ENCODE data around the gene CAMSAP1.

CAMSAP1 gene

DNA sequence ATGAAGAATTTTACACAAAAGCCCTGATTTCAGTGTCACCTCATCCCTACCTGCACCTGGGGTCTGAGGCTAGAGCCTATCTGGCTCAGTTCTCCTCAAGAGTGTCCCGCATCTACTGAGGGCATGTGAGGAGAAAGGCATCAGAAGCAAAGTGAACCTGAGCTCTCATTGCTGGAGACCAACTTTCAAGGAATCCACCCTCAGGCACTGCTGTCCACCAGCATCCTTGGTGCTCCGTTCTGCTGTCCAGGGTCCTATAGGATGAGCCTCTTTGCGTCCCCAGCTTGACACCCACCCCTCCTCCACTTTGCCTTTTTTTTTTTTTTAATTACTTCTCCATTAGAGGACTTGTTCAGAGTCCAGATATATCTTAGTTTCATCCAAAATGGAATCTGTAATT lies 49.5 kb downstream of the CAMSAP1 start:
- DNase-seq (ENCODE audit: low read depth): no peak
- TF ChIP-seq, protein P1, sequence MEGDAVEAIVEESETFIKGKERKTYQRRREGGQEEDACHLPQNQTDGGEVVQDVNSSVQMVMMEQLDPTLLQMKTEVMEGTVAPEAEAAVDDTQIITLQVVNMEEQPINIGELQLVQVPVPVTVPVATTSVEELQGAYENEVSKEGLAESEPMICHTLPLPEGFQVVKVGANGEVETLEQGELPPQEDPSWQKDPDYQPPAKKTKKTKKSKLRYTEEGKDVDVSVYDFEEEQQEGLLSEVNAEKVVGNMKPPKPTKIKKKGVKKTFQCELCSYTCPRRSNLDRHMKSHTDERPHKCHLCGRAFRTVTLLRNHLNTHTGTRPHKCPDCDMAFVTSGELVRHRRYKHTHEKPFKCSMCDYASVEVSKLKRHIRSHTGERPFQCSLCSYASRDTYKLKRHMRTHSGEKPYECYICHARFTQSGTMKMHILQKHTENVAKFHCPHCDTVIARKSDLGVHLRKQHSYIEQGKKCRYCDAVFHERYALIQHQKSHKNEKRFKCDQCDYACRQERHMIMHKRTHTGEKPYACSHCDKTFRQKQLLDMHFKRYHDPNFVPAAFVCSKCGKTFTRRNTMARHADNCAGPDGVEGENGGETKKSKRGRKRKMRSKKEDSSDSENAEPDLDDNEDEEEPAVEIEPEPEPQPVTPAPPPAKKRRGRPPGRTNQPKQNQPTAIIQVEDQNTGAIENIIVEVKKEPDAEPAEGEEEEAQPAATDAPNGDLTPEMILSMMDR (IDR thresholded peaks at IDR 0.05; ENCODE audit: control insufficient read depth, extremely low read depth, insufficient read depth): no peak
- no peak overlapping the region for H3K4me3 ChIP-seq (ENCODE audit: low read depth, low read length)

DNA sequence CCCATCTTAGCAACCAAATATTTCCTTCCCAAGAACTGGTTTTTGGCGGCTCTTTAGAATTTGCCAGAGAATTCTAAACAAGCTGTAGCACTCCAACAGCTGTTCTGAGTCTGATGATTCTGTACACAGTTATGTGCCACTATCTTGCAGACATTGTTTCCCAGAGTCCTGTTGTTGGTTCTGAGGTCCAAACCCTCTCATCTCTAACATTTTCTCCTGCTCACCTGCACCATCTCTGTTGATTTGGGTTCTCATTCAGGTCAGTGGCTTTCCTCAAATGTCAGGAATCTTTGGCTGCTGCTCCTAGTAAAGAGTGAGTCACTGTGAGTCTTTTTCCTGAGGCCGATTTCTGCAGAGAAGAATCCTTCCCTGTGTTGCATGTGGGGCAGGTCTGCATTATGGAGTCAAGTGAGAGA lies 50.0 kb downstream of the CAMSAP1 start:
- no peak overlapping the region for H3K4me3 ChIP-seq (ENCODE audit: low read depth, low read length)
- DNase-seq (ENCODE audit: low read depth): no peak
- TF ChIP-seq, protein P1 (IDR thresholded peaks at IDR 0.05; ENCODE audit: control insufficient read depth, extremely low read depth, insufficient read depth): no peak

DNA sequence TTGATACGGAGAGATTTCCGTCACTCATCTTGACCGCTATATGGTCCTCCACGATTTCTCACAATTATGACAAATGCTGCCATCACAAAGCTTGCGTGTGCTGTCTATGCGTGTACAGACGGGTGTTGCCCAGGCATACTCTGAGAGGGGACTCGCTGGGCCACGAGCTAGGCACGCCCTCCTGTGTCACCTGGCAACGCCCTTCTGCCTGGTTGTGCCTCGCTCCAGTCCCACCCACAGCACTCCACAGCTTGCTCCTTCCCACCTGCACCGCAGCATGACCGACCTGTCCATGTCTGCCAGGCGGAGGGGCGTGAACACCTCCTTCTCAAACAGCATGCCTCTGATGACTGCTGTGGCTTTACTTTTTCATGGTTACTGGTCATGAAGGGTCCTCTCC lies 55.6 kb downstream of the CAMSAP1 start:
- H3K4me3 ChIP-seq (ENCODE audit: low read depth, low read length): no peak overlapping the region
- TF ChIP-seq, protein P1 (IDR thresholded peaks at IDR 0.05; ENCODE audit: control insufficient read depth, extremely low read depth, insufficient read depth): no peak
- no peak for DNase-seq (ENCODE audit: low read depth)

DNA sequence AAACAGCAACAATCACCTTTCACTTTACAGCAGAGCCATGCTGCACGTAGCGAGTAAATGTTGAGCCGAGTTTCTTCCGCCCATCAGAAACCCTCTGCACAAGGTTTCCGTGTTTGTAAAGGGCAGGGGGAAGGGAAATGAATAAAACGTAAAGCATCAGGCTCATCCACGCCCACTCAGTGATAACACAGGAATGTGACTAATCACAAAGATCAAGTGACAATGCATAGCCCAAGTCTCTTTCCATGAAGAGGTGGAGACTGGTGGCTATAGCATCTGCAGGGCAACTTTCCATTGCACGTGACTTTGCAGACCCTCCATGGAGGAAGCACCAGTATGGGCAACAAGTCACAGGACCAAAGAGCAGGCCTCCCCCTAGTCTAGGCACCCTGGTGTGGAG lies 56.6 kb downstream of the CAMSAP1 start:
- no peak overlapping the region for H3K4me3 ChIP-seq (ENCODE audit: low read depth, low read length)
- DNase-seq (ENCODE audit: low read depth): no peak
- TF ChIP-seq, protein P1 (IDR thresholded peaks at IDR 0.05; ENCODE audit: control insufficient read depth, extremely low read depth, insufficient read depth): no peak

DNA sequence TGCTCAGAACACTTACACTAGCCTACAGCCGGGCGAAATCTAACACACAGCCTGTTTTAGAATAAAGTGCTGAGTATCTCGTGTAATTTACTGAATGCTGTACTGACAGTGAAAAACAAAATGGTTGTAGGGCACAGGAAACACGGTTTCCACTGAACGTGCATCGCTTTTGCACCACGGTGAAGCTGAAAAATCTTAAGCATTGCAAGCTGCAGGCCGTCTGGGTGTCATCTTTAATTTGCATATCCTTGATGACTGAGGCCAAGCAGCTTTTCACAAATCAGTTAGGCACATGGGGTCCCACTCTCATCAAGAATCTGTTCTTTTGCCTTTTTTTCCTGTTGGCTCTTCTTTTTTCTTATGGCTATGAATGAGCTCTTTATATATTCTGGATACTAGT lies 58.2 kb downstream of the CAMSAP1 start:
- no peak for DNase-seq (ENCODE audit: low read depth)
- no peak overlapping the region for H3K4me3 ChIP-seq (ENCODE audit: low read depth, low read length)
- TF ChIP-seq, protein P1 (IDR thresholded peaks at IDR 0.05; ENCODE audit: control insufficient read depth, extremely low read depth, insufficient read depth): no peak

DNA sequence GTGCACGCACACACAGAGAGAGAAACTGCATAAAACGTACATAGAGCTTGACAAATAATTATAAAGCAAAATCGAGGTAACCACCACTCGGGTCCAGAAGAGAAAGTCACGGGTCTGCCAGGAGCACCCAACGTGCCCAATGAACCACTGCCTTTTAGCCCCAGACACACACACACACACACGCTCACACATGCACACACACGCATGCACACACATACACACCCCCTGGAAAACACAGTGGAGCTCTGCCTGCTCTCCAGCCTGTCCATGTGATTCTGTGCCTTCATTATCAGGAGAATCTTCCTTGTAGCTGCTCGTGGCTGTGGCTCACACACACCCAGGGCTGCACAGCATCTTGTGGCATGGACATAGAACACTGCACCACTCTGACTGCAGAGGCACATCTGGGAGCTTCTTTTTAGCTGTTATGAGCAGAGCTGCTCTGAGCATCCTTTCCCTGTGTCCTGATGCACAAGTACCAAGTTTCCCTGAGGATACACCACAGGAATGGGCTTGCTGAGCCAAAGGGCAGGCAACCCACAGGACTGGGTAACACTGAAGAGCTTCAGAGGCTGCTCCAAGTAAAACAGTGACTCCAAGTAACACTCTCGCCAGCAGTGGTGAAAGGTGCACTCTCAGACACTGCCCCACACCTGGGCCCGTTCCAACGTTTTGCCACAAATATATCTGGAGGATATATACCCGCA lies 58.9 kb downstream of the CAMSAP1 start:
- no peak overlapping the region for H3K4me3 ChIP-seq (ENCODE audit: low read depth, low read length)
- TF ChIP-seq, protein P1 (IDR thresholded peaks at IDR 0.05; ENCODE audit: control insufficient read depth, extremely low read depth, insufficient read depth): no peak
- no peak for DNase-seq (ENCODE audit: low read depth)

DNA sequence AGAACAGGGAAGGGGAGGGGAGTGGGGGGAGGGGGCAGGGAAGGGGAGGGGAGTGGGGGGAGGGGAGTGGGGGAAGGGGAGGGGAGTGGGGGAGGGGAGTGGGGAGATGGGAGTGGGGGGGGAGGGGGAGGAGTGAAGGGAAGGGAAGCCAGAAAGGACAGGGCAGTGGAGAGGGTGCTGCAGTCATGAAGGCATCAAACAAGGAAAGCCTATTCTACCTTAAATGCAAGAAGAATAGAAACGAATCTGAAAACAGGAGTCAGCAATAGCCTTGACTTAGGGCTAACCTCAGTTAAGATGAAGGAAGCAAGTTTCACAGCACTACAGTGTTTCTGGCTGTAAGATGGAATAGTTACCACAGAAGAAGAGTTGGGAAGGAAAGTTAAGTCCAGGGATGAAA lies 59.5 kb downstream of the CAMSAP1 start:
- no peak for DNase-seq (ENCODE audit: low read depth)
- TF ChIP-seq, protein P1 (IDR thresholded peaks at IDR 0.05; ENCODE audit: control insufficient read depth, extremely low read depth, insufficient read depth): no peak

More for the DNA sequence above, 59.5 kb downstream of the CAMSAP1 start:
- no peak overlapping the region for H3K4me3 ChIP-seq (ENCODE audit: low read depth, low read length)
